IMR-90 (cell line): ENCODE results near the gene DACH1. TPM values are rescaled to one million over a fixed set of nuclear protein-coding genes. Genes with fewer than 3 reads are reported as not detected.

Source experiments
- ATAC-seq: fragments of 200-7000 bp; cut with Tn5 transposase; 2 replicates; pipeline ENCODE4 v1.9.1; 2020; ENCODE audit warnings: low read depth, mild to moderate bottlenecking, moderate library complexity
- BruUV-seq: library from RNA; stranded (reverse); fragments of 400-500 nt; replicated peaks from 2 replicates; lab custom pipeline; 2021; lab: Mats Ljungman, UMichigan
- CTCF ChIA-PET: fragments of 300-600 bp; formaldehyde crosslinking; extraction: SDS; loops from one replicate; lab custom pipeline; 2021; ENCODE audit warnings: antibody characterized with exemption; lab: Yijun Ruan, JAX
- POLR2A ChIA-PET: fragments of 300-600 bp; sonication (Branson Sonifier 250); formaldehyde crosslinking; loops from one replicate; lab custom pipeline; 2022; ENCODE audit warnings: antibody characterized with exemption; ENCODE audit not compliant: unreplicated experiment; lab: Charles Lee
- DNase-seq: peaks from one replicate; pipeline ENCODE4 v3.0.0; 2013
- H2AFZ ChIP-seq: replicated peaks from 2 replicates; pipeline ENCODE3; 2013; ENCODE audit warnings: low read length, mild to moderate bottlenecking; ENCODE audit not compliant: poor library complexity
- H2AK5ac ChIP-seq: 2 replicates; pipeline ENCODE4 v1.6.1; 2013; ENCODE audit warnings: low read depth, low read length, inconsistent platforms
- H2AK9ac ChIP-seq: replicated peaks from 2 replicates; pipeline ENCODE3; 2013; ENCODE audit warnings: mild to moderate bottlenecking, low read depth, low read length, moderate library complexity; ENCODE audit not compliant: poor library complexity
- H2BK120ac ChIP-seq: 2 replicates; pipeline ENCODE4 v1.6.1; 2013; ENCODE audit warnings: low read depth, low read length, inconsistent platforms
- H2BK15ac ChIP-seq: 3 replicates; pipeline ENCODE4 v1.6.1; 2013; ENCODE audit warnings: low read depth, low read length, inconsistent platforms
- H2BK20ac ChIP-seq: 2 replicates; pipeline ENCODE4 v1.6.1; 2013; ENCODE audit warnings: low read depth, mild to moderate bottlenecking, inconsistent platforms, low read length, moderate library complexity
- H2BK5ac ChIP-seq: 2 replicates; pipeline ENCODE4 v1.6.1; 2013; ENCODE audit warnings: mild to moderate bottlenecking, low read depth, low read length, inconsistent platforms; ENCODE audit not compliant: poor library complexity, severe bottlenecking
- H3K14ac ChIP-seq: replicated peaks from 2 replicates; pipeline ENCODE4 v1.6.1; 2013; ENCODE audit warnings: low read depth, low read length, inconsistent platforms
- H3K18ac ChIP-seq: 2 replicates; pipeline ENCODE4 v1.6.1; 2013; ENCODE audit warnings: low read depth, low read length, control low read depth
- H3K23ac ChIP-seq: 2 replicates; pipeline ENCODE4 v1.6.1; 2013; ENCODE audit warnings: low read depth, low read length, inconsistent platforms
- H3K27ac ChIP-seq: 2 replicates; pipeline ENCODE4 v1.5.1; 2013; ENCODE audit warnings: mild to moderate bottlenecking, control low read depth, low read length; ENCODE audit not compliant: insufficient read depth
- H3K27me3 ChIP-seq: 2 replicates; pipeline ENCODE4 v1.6.1; 2013; ENCODE audit warnings: low read length; ENCODE audit not compliant: control insufficient read depth, insufficient read depth
- H3K36me3 ChIP-seq: 2 replicates; pipeline ENCODE4 v1.6.1; 2013; ENCODE audit warnings: low read length, mixed read lengths; ENCODE audit not compliant: control insufficient read depth, insufficient read depth
- H3K4ac ChIP-seq: 2 replicates; pipeline ENCODE4 v1.6.1; 2013; ENCODE audit warnings: low read depth, low read length, inconsistent platforms
- H3K4me1 ChIP-seq: 2 replicates; pipeline ENCODE4 v1.6.1; 2013; ENCODE audit warnings: low read length, mixed read lengths; ENCODE audit not compliant: control insufficient read depth, insufficient read depth
- H3K4me2 ChIP-seq: 2 replicates; pipeline ENCODE4 v1.6.1; 2013; ENCODE audit warnings: low read depth, mild to moderate bottlenecking, control low read depth, low read length, moderate library complexity
- H3K4me3 ChIP-seq: 2 replicates; pipeline ENCODE4 v1.5.1; 2013; ENCODE audit warnings: low read depth, mild to moderate bottlenecking, control low read depth, low read length, moderate library complexity; ENCODE audit not compliant: insufficient read depth
- H3K56ac ChIP-seq: 2 replicates; pipeline ENCODE4 v1.6.1; 2013; ENCODE audit warnings: low read length, inconsistent platforms; ENCODE audit not compliant: insufficient read depth; ENCODE audit errors: extremely low read depth
- H3K79me1 ChIP-seq, 2 experiments: 2 replicates each; pipeline ENCODE4 v1.6.1; 2013; ENCODE audit warnings: low read length in 2 of 2, inconsistent platforms in 1 of 2, low read depth in 1 of 2
- H3K9ac ChIP-seq: 2 replicates; pipeline ENCODE4 v1.6.1; 2013; ENCODE audit warnings: low read depth, low read length, control low read depth
- H3K9me1 ChIP-seq: 2 replicates; pipeline ENCODE4 v1.6.1; 2013; ENCODE audit warnings: low read length, inconsistent platforms; ENCODE audit not compliant: insufficient read depth
- H3K9me3 ChIP-seq: 2 replicates; pipeline ENCODE4 v1.6.1; 2013; ENCODE audit warnings: low read length; ENCODE audit not compliant: control insufficient read depth, insufficient read depth
- H4K20me1 ChIP-seq: 2 replicates; pipeline ENCODE4 v1.6.1; 2013; ENCODE audit warnings: low read length, inconsistent platforms; ENCODE audit not compliant: insufficient read depth
- H4K5ac ChIP-seq: 2 replicates; pipeline ENCODE4 v1.6.1; 2013; ENCODE audit warnings: mild to moderate bottlenecking, low read depth, low read length, control low read depth
- H4K8ac ChIP-seq, 2 experiments: 2 replicates each; pipeline ENCODE4 v1.6.1; 2013; ENCODE audit warnings: low read depth in 2 of 2, low read length in 2 of 2, control low read depth in 1 of 2, inconsistent platforms in 1 of 2
- H4K91ac ChIP-seq: 2 replicates; pipeline ENCODE4 v1.6.1; 2013; ENCODE audit warnings: low read depth, low read length, inconsistent platforms; ENCODE audit not compliant: insufficient read depth
- CHD1 ChIP-seq: IDR thresholded peaks from 2 replicates; pipeline ENCODE4 v1.6.1; 2012; ENCODE audit warnings: low read depth, low read length, improper control_type of control experiment
- FOS ChIP-seq: fragments of 150-350 bp; IDR thresholded peaks from 2 replicates; pipeline ENCODE4 v1.6.1; 2016; ENCODE audit warnings: low read depth, low read length
- RAD21 ChIP-seq: IDR thresholded peaks from 2 replicates; pipeline ENCODE4 v1.6.1; 2012; ENCODE audit warnings: low read length, improper control_type of control experiment
- USF2 ChIP-seq: fragments of 150-350 bp; IDR thresholded peaks from 2 replicates; pipeline ENCODE4 v1.6.1; 2017; ENCODE audit warnings: mild to moderate bottlenecking, antibody characterized with exemption, low read length, low read depth
- WGBS, 2 experiments: methylation state at CpG; one replicate each; pipeline versions ENCODE4 v1.1.5 to v1.1.7; 2013; ENCODE audit warnings: missing lambda C conversion rate in 2 of 2; ENCODE audit not compliant: insufficient read length in 1 of 2; ENCODE audit errors: extremely low coverage in 2 of 2; 5-methylcytosine and 5-hydroxymethylcytosine counted together
- dilution Hi-C: fragments of 300-500 bp; cut with HindIII; formaldehyde crosslinking; loops from one replicate; pipeline ENCODE4 v1.14.3; 2018; ENCODE audit warnings: low sequenced_read_pairs; ENCODE audit not compliant: unreplicated experiment
- in situ Hi-C: fragments of 300-500 bp; cut with MboI; formaldehyde crosslinking; loops from 3 replicates; pipeline ENCODE4 v1.14.3; 2019; ENCODE audit warnings: low sequenced_read_pairs, inconsistent platforms, mixed read lengths
- intact Hi-C: fragments of 100-400 bp; cut with micrococcal nuclease; formaldehyde crosslinking; loops from 2 replicates; pipeline ENCODE4 v1.10.0; 2022
- polyA plus RNA-seq, 3 experiments: library from polyadenylated mRNA; depleted of rRNA; stranded (reverse); fragments of >200 nt; gene quantifications; 2 replicates each; pipeline ENCODE4 v1.2.3, GENCODE V29; 2012; ENCODE audit warnings: low replicate concordance in 1 of 3
- total RNA-seq: library from RNA; depleted of rRNA; stranded (reverse); fragments of >200 nt; gene quantifications from 2 replicates; pipeline ENCODE4 v1.2.3, GENCODE V29; 2012

Gene DACH1
- total and polyA plus RNA-seq, 2 of the 4 experiments (the other 2 are of a cell fraction): not detected

- CTCF ChIA-PET: no interaction called here
- ATAC-seq: no peak
These were observed 148.1 kb downstream of the DACH1 start for GRCh38 chr13:71718931-71719330.

More at GRCh38 chr13:71718931-71719330, 148.1 kb downstream of the DACH1 start:
- Histone ChIP-seq H4K20me1 (no peaks in the 10 kb centered on the region), H3K27me3 (no peaks in the 10 kb centered on the region), H4K8ac (no peak overlapping the region), H4K5ac (no peak overlapping the region), H3K27ac (no peak overlapping the region), H3K4me1 (no peaks in the 10 kb centered on the region), H3K9me1 (no peaks in the 10 kb centered on the region), H2AK5ac (no peak overlapping the region), H2AK9ac (no peak overlapping the region), H3K23ac (no peak overlapping the region), H3K18ac (no peak overlapping the region), H3K9ac (no peak overlapping the region), H2BK20ac (no peak overlapping the region), H3K4me2 (no peak overlapping the region), H4K91ac (no peak overlapping the region), H3K56ac (no peak overlapping the region), H3K4ac (no peak overlapping the region), H3K36me3 (no peaks in the 10 kb centered on the region), H2BK15ac (no peak overlapping the region), H3K14ac (no peak overlapping the region), H2BK5ac (no peak overlapping the region), H3K79me1 (no peaks in the 10 kb centered on the region), H2AFZ (no peak overlapping the region), H3K4me3 (no peak overlapping the region), H3K9me3 (no peaks in the 10 kb centered on the region), H2BK120ac (no peak overlapping the region)
- TF ChIP-seq USF2 (no peak), FOS (no peak), RAD21 (no peak), CHD1 (no peak)
- no TSS peak for BruUV-seq
- POLR2A ChIA-PET: no interaction called here
- WGBS, 2 experiments: no CpG with 5 or more reads among the region's 1 CpG
- in situ Hi-C loops (no loop called here), intact Hi-C loops (no loop called here), dilution Hi-C loops (no loop called here)
- no peak for DNase-seq
